ENCODE data around the gene FKRP. TPM values are rescaled to one million over a fixed set of nuclear protein-coding genes. Genes with fewer than 3 reads are reported as not detected.

The FKRP gene
- total RNA-seq, 1 donor from 2014 or later: 25.2 TPM

DNA sequence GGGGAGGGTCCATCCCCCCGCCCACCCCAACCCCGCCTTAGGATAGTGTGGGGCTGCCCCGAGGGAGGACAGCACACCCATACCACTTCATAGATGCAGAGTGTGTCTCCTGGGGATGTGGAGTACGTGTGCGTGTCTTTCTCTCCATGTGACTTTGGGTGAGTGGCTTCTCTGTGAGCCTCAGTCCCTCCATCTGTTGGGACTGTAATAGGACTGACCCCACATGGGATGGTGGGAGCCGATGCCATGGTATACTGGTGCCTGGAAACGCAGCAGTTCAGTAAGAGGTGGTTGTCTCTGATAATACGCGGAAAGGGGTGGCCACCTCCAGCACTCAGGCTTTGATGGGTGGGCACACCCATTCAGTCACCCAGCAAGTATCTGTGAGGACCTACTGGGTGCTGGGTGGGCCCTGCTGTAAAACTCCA, 28.1 kb upstream of the FKRP start:
- TF ChIP-seq, protein P1, sequence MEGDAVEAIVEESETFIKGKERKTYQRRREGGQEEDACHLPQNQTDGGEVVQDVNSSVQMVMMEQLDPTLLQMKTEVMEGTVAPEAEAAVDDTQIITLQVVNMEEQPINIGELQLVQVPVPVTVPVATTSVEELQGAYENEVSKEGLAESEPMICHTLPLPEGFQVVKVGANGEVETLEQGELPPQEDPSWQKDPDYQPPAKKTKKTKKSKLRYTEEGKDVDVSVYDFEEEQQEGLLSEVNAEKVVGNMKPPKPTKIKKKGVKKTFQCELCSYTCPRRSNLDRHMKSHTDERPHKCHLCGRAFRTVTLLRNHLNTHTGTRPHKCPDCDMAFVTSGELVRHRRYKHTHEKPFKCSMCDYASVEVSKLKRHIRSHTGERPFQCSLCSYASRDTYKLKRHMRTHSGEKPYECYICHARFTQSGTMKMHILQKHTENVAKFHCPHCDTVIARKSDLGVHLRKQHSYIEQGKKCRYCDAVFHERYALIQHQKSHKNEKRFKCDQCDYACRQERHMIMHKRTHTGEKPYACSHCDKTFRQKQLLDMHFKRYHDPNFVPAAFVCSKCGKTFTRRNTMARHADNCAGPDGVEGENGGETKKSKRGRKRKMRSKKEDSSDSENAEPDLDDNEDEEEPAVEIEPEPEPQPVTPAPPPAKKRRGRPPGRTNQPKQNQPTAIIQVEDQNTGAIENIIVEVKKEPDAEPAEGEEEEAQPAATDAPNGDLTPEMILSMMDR (IDR thresholded peaks at IDR 0.05): no peak
- peak overlapping the region; percentile 87 for H3K27ac Mint-ChIP-seq (ENCODE audit: unreplicated experiment)

DNA sequence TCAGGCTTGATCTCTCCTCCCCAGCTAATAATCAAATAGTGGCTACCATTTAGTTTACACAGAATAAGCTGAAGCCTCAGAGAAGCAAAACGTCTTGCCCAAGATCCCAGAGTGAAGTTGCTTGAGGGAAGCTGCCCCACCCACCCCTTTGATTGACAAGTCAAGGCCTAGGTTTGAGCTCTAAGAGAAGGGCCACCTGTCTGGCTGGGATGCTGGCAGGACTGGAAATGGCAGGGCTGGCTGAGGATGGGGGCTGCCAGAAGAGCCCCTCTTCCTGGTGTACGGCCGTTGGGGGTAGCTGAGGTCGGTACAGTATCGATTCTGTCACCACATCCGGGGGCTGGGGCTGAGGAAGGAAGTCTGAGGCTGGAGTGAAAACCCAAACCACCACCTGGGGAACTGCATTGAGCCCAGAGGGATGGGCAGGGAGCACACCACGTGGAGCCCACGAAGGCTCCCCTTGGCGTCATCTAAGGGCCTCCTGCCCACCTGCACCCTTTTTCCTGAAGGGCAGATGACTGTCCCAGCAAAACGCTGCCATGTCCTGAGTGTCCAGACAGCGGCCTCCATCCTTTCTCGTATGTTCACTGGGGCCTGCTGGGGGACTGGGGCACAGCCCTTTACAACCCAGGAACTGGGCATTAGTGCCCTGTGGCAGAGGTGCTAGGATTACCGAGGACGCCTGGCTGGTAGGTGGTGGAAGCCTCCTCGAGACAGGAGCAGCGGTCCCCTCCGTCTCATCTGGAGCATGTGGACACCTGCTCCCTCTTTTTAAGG, 27.5 kb upstream of the FKRP start:
- peak overlapping the region; percentile 29 for H3K27ac Mint-ChIP-seq (ENCODE audit: unreplicated experiment)

More for the DNA sequence above, 28.1 kb upstream of the FKRP start:
- no peaks in the 10 kb centered on the region for H3K27me3 Mint-ChIP-seq (ENCODE audit: low read depth)
- H3K9me3 Mint-ChIP-seq (ENCODE audit: low read depth): no peaks in the 10 kb centered on the region
- DNase-seq (ENCODE audit: low spot score): no peak
- peak overlapping the region; percentile 94 for H3K4me3 Mint-ChIP-seq (ENCODE audit: unreplicated experiment)
- H3K36me3 Mint-ChIP-seq (ENCODE audit: low read depth): peaks cover 10% of the 10 kb centered on the region
- peaks cover 33% of the 10 kb centered on the region for H3K4me1 Mint-ChIP-seq (ENCODE audit: low read depth)

DNA sequence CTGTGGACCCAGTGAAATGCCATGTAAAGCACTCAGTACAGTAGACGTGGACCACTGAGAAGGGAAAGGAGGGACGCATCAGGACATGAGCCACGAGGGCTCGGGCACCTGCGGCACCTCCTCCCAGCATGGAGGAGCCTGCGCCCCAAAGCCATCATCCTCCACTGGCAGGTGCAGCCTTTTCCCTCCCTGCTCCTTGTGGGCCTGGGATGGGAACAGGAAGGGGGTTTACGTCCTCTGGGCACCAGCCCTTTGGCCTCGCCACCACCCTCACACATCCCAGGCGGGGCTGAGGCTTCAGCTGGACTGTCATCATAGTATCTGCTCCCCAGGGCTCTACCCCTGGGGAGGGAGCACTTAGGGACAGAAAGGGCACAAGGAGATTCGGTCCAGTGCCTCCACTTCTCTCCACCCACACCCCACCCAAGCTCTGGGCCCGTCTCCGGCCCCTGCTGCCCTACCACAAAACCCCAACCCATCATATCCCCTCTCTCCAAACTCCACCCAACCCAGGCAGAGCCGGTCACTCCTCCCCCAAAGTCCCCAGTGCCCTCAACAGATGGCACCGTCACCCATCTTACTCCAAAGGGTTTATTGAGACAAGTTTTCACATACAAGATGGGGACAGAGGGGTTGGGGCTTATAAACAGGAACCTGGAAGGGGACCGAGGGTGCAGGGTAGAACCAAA, 26.8 kb upstream of the FKRP start:
- H3K4me1 Mint-ChIP-seq (ENCODE audit: low read depth): peaks cover 25% of the 10 kb centered on the region
- no peak overlapping the region for H3K4me3 Mint-ChIP-seq (ENCODE audit: unreplicated experiment)
- no peaks in the 10 kb centered on the region for H3K9me3 Mint-ChIP-seq (ENCODE audit: low read depth)
- TF ChIP-seq, protein P1 (IDR thresholded peaks at IDR 0.05): no peak
- H3K27ac Mint-ChIP-seq (ENCODE audit: unreplicated experiment): peak overlapping the region; percentile 82
- DNase-seq (ENCODE audit: low spot score): no peak
- peaks cover 10% of the 10 kb centered on the region for H3K36me3 Mint-ChIP-seq (ENCODE audit: low read depth)
- H3K27me3 Mint-ChIP-seq (ENCODE audit: low read depth): no peaks in the 10 kb centered on the region

More for the DNA sequence above, 27.5 kb upstream of the FKRP start:
- Mint-ChIP-seq H3K27me3 (ENCODE audit: low read depth) (no peaks in the 10 kb centered on the region), H3K36me3 (ENCODE audit: low read depth) (peaks cover 10% of the 10 kb centered on the region), H3K4me1 (ENCODE audit: low read depth) (peaks cover 32% of the 10 kb centered on the region), H3K4me3 (ENCODE audit: unreplicated experiment) (no peak overlapping the region), H3K9me3 (ENCODE audit: low read depth) (no peaks in the 10 kb centered on the region)
- TF ChIP-seq, protein P1 (IDR thresholded peaks at IDR 0.05): no peak
- no peak for DNase-seq (ENCODE audit: low spot score)

DNA sequence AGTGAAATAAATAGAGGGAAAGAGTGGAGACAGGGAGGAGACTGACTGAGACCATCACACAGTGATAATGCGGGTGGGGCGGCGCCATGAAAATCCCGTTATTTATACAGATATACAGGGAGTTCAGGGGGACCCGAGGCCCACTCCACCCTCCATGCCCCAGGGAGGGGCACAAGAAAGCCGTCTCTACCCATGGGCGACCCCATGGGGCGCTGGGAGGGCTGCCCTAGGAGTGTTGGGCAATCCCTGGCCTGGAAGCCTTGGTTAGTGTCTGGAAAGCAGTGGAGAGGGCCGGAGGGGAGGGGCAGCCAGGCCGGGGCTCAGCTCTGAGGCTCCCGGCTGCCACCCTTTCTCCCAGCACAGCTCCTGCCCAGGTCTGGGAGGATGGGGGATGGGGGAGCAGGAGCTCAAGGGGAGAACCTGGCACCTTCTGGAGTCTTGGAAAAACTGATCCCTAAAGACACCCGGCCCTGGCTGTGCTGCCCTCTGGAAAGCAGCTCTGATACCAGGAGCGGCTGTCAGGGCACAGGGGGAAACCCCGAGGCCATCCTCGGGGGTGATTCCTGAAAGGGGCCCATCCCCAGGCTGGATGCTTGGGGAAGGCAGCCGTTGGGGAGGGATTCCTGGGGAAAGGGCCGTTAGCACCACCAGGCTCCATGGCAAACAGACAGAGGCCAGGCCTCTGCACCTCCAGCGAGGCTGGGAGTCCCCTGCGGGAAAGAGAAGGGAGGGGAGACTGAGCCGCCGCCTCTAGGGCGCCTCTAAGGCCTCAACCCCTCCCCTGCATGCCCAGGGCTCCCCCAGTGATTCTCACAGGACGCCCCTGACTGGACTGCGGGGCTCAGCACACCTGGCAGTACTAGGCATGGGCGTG, 26.0 kb upstream of the FKRP start:
- Mint-ChIP-seq H3K27me3 (ENCODE audit: low read depth) (no peaks in the 10 kb centered on the region), H3K27ac (ENCODE audit: unreplicated experiment) (peak overlapping the region; percentile 82), H3K4me3 (ENCODE audit: unreplicated experiment) (no peak overlapping the region), H3K9me3 (ENCODE audit: low read depth) (no peaks in the 10 kb centered on the region), H3K36me3 (ENCODE audit: low read depth) (peaks cover 10% of the 10 kb centered on the region), H3K4me1 (ENCODE audit: low read depth) (peaks cover 21% of the 10 kb centered on the region)
- DNase-seq (ENCODE audit: low spot score): no peak
- TF ChIP-seq, protein P1 (IDR thresholded peaks at IDR 0.05): no peak

All from chondrocyte (in vitro differentiated cells).